ENCODE results near the gene PAEP. TPM values are rescaled to one million over a fixed set of nuclear protein-coding genes. Genes with fewer than 3 reads are reported as not detected.
"Not testable (repeated sequence)": the region's sequence is repeated elsewhere in the genome, so short reads cannot be mapped to it uniquely, and the experiment has no call there.

Gene PAEP
- not detected for total RNA-seq
- long read RNA-seq: 0 reads

DNA sequence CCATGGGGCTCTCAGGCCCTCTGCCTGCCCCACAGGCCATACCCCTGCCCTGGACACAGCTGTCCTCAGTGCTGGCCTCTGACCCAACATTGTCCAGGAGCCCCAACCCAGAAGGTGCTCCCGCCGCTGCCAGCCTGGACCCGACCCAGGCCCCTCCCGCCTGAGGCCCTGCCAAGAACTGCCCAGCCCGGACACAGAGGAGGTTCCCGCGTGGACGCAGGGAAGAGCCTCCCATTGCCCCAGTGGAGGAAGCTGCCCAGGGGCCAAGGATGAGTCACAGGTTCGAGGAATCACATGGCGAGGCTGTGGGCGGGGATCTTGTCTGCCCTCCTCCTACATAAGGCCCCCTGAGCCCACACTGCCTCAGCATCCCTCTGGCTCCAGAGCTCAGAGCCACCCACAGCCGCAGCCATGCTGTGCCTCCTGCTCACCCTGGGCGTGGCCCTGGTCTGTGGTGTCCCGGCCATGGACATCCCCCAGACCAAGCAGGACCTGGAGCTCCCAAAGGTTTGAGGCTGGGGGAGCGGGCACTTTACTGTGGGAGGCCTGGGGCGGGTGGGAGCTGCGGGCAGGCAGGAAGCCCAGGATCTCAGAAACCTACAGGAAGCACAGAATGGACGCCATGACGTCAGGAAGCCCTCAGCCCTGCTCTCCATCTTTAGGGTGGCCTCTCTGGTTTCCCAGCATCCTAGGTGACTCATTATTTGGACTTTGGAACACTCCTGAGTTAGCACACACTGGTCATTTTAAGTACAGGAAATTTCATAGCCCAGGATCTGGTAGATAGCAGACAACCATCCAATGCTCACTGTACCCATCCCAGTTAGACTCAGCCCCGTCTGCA, at the start of gene PAEP:
PAEP (plus strand) TSS at position 366 of the 844 bp plus-strand sequence.
- intact Hi-C loops (cut with DNase I): no loop called here
- peak in 1 of 2 donors; percentile 29 for ATAC-seq
- DNase-seq: no peak

- ATAC-seq (no peak), DNase-seq (no peak)
These were observed 49.3 kb upstream of the PAEP start for GRCh38 chr9:135512241-135512603.

DNA sequence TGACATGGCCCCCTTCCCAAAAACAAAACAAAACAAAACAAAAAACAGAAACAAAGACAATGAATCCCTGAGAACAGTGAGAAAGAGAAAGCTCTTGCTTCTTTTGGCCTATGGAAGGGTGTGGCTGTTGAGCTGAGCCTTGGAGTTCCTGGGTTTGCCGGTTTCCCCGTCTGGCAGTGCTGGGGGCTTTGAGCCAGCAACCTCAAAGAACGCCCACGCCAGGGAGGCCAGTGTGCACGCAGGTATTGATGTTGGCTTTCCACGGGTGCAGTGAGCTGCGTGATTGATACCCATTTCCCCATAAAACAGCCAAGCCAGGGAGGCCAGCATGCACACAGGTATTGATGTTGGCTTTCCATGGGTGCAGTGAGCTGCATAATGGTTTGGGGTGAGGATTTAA, 48.7 kb upstream of the PAEP start:
- ATAC-seq: no peak
- DNase-seq: no peak

More at GRCh38 chr9:135512241-135512603, 49.3 kb upstream of the PAEP start:
- intact Hi-C loops (cut with DNase I): no loop called here

GRCh38 chr9:135513351-135513846, 48.2 kb upstream of the PAEP start:
- intact Hi-C loops (cut with DNase I): no loop called here
- DNase-seq (no peak), ATAC-seq (no peak)

More for the DNA sequence above, 48.7 kb upstream of the PAEP start:
- intact Hi-C loops (cut with DNase I): no loop called here

DNA sequence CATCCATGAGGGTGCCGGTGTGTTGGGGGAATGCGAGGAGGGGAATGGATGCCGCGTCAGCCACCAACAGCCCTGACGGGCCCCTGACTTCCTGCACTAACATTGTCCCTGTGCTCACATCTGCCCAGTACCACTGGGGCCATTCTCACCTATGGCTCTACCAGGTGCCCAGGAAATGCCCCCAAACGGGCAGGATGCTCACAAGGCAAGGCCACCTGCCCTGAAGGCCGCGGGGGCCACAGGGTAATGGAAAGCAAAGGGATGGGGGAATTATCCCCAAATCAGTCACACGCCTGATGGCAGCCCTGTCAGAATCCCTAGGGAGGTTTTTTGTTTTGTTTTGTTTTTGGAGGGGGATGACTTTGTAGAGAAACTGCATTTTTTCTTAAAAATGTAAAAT, 47.6 kb upstream of the PAEP start:
- ATAC-seq; DNase-seq; intact Hi-C loops (cut with DNase I): not testable (repeated sequence)

GRCh38 chr9:135514342-135515082, 47.0 kb upstream of the PAEP start:
- ATAC-seq (no peak), DNase-seq (no peak)

DNA sequence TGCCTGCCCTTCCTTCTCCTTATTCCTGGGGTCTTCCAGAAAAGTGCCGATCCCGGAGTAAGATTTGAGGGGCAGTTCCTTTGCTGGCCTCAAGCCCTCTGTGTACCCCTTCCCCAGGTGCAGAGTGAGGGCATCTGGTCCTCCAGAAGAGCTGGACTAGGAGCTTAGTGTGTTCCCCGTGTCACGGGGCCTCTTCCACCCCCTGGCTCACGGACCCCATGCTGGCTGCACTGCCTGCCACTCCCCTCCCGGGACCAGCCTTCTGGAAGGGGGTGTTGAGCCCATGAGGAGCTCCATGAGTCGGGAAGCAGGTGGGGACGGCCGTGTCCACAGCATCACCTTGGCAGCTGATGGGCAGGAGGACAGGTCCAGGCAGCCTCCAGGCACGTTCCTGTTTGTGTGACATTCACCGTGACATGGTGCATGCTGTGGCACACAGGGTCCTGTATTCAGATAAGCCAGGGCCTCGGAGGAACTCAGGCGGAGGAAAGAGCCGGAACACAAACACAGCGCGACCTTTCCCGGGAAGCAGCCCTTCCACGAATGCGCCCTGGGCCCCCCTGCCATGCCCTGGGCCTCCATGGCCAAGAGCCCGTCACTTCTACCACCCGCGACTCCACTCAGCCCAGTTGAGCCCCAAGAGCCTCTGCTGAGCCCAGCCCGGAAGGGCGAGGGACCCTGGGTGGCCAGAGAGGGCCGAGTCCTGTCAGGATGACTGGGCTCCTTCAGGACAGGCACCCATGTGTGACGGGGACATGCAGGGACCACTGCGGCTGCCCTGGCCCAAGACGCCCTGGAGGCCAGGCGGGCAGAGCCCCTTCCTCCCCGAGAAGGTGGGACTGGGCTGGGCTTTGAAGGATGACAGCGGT, 46.2 kb upstream of the PAEP start:
- ATAC-seq (no peak), DNase-seq (no peak)
- intact Hi-C loops (cut with DNase I): no loop called here

More at GRCh38 chr9:135514342-135515082, 47.0 kb upstream of the PAEP start:
- intact Hi-C loops (cut with DNase I): no loop called here

DNA sequence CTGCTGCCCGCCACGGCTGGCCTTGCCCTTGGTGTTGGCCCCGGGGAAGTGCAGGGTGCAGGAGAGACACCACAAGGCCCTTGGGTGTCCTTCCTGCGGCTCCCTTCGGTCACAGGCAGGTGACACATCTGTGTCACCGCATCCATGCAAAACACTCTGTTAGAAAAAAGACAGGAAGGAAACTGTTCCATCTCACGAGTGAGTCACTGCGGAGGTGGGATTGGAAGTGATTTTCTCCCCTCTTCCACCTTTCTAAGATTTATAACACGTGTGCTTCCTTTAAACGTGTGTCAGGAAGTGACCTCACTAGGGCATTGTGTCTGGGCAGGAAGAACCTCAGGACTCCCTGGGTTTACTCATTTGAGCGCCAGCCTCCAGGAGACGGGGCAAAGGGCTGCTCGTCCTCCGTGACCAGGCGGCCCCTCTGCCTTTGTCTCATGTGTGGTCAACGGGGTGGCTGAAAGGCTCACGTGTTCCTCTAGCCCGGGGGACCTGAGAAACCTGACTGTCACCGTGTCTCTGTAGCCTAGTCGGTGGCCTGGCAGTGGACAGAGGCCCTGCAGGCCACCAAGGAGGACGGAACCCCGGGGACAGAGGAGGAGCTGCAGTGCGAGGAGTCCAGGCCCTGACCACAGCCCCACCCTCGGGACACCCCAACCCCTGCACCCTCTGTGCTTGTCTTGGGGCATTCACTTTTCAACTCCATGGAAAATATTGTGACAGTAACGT, 45.3 kb upstream of the PAEP start:
- ATAC-seq: no peak
- no peak for DNase-seq
- intact Hi-C loops (cut with DNase I): no loop called here

DNA sequence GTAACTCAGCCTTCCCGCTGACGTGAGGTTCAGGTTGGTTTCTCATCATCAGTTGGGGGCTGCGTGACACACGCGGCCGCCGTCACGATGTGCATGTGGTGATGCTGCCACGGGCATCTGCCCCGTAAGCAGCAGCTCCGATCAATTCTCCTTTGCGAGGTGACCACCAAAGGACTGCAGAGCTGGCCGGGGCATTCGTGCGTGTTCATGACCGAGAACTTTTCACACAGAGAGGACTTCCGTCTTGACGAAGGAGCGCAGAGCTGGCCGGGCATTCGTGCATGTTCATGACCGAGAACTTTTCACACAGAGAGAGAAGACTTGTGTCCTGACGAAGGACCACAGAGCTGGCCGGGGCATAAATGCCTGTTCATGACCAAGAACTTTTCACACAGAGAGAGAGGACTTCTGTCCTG, 44.1 kb upstream of the PAEP start:
- intact Hi-C loops (cut with DNase I): no loop called here
- DNase-seq (no peak), ATAC-seq (no peak)

GRCh38 chr9:135519179-135519971, 42.2 kb upstream of the PAEP start:
- DNase-seq (no peak), ATAC-seq (no peak)
- intact Hi-C loops (cut with DNase I): no loop called here

DNA sequence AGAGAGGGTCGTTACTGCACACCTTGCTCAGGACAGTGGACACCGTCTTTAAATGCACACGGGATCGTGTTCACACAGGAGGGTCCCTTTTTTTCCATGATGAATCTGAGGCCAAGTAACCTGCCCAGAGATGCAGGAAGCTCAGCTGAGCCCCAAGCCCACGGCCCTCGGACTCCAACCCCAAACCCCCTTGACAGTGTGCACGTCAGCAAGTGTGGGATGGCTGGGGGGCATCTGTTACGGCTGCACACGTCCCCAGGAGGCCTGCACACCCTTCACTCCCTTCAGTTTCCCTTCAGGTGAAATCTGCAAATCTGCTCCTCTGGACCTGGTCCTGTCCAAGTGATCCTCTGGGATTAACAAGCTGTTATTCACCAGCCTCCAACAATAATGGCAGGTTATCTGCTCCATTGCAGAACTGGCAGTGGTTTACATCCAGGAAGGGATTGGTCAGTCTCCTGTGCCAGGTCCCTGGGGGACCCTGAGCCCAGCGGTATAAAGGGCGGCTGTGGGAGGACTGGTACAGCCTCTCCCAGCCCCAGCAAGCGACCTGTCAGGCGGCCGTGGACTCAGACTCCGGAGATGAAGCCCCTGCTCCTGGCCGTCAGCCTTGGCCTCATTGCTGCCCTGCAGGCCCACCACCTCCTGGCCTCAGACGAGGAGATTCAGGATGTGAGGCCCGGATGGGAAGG, 40.5 kb upstream of the PAEP start, which contains the start of gene LCN1:
LCN1 (plus strand) TSS at position 525 of the 692 bp plus-strand sequence; CDS start at position 583, 58 bp downstream.
- ATAC-seq: no peak
- intact Hi-C loops (cut with DNase I): no loop called here
- no peak for DNase-seq

DNA sequence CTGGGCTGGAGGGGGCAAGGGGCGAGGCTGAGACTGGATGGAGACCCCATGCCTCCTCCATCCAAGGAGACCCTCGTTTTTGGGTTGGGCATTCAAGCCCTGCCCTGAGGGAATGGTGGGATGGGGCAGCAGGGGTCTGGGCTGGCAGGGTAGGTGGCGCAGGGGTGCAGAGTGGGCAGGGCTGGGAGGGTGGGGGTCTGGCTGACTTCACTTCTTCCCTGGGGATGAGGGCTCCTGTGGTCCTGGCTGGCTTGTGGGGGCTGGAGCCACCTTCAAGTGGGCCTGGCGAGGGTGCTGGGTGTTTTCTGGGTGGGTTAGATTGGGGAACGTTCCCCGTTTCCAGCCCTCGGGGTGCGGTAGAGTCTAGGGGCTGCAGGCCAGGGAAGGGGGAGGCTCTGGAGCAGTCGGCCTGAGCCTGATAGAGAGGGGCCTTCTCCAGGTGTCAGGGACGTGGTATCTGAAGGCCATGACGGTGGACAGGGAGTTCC, 39.9 kb upstream of the PAEP start:
- intact Hi-C loops (cut with DNase I): no loop called here
- no peak for ATAC-seq
- no peak for DNase-seq

DNA sequence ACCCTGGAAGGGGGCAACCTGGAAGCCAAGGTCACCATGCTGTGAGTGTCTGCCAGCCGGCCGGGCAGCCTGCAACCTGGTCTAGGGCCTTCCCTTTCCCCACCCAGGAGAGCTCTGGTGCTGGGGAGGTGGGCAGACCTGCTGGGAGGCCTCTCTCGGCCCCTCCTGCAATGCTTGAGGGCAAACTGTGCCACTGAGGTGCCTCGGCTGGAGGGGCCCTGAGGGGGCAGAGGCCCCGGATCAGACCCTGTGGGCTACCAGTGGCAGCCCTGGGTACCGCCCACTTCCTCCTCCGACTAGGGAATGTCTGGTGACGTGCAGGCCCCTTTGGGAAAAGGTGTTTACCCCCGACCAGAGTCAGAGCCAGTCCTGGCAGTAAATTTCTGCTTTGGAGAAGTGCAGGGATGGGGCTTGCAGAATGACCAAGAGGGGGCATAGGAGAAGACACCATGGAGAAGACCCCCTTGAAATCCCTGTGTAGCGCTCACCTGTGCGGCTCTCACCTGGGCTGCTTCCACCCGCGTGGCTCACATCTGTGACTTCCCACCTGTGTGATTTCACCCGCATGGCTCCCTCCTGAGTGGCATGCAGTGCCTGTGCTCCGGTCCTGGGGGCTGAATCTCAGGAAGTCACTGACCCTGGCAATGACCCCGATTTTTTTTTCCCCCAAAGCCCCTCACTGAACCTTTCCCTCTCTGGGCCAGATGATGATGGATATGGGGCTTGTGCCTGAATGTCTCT, 39.2 kb upstream of the PAEP start:
- ATAC-seq (no peak), DNase-seq (no peak)
- intact Hi-C loops (cut with DNase I): no loop called here

GRCh38 chr9:135522931-135523330, 38.6 kb upstream of the PAEP start:
- intact Hi-C loops (cut with DNase I): no loop called here
- no peak for DNase-seq
- ATAC-seq: no peak

DNA sequence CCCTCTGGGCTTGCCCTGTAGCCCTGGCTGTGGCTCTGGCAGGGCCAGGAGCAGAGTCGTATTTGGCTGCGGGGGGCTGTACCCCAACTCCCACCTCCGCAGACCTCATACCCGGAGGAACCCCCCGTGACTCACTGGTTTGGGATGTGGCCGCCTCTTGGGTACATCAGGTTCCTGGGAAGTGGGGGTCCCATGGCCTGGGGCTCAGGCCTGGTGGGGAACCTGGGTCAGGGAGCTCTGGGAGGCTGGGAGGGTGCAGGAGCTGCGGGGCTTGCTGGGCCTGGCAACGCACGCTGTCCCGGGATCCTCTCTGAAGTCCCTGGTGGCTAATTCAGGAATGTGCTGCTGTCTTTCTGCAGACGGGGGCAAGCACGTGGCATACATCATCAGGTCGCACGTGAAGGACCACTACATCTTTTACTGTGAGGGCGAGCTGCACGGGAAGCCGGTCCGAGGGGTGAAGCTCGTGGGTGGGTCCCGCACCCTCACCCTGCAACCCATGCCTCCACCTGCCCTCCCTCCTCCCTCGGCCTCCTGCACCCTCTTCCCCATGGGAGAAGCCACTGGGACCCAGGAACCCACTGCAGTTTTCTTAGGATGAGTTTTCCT, 37.9 kb upstream of the PAEP start:
- intact Hi-C loops (cut with DNase I): no loop called here
- DNase-seq (no peak), ATAC-seq (no peak)

Data from left cardiac atrium (tissue), 4 donors.